IMR-90 (cell line): ENCODE results near the gene SOD2.

Experiments used
- CTCF ChIP-seq: conservative IDR thresholded peaks from 2 replicates; pipeline ENCODE4 v1.5.1; 2012; ENCODE audit warnings: mild to moderate bottlenecking, low read depth, low read length, improper control_type of control experiment
- ELK1 ChIP-seq: fragments of 150-350 bp; IDR thresholded peaks from 2 replicates; pipeline ENCODE4 v1.6.1; 2016; ENCODE audit warnings: low read depth, mild to moderate bottlenecking, low read length, moderate library complexity, borderline replicate concordance
- FOS ChIP-seq: fragments of 150-350 bp; IDR thresholded peaks from 2 replicates; pipeline ENCODE4 v1.6.1; 2016; ENCODE audit warnings: low read depth, low read length
- MXI1 ChIP-seq: IDR thresholded peaks from 2 replicates; pipeline ENCODE4 v1.6.1; 2012; ENCODE audit warnings: low read depth, mild to moderate bottlenecking, low read length, moderate library complexity, borderline replicate concordance
- POLR2A ChIP-seq: IDR thresholded peaks from 2 replicates; pipeline ENCODE4 v1.6.1; 2012; ENCODE audit warnings: mild to moderate bottlenecking, low read depth, low read length
- RCOR1 ChIP-seq: IDR thresholded peaks from 2 replicates; pipeline ENCODE4 v1.6.1; 2012; ENCODE audit warnings: mild to moderate bottlenecking, low read length, improper control_type of control experiment; ENCODE audit not compliant: insufficient replicate concordance
- RFX5 ChIP-seq: IDR thresholded peaks from 2 replicates; pipeline ENCODE4 v1.8.0; 2012; ENCODE audit warnings: low read depth, mild to moderate bottlenecking, low read length, moderate library complexity
- TF ChIP-seq, protein P1 (sequence below): fragments of 150-350 bp; IDR thresholded peaks from 2 replicates; pipeline ENCODE4 v1.6.1; 2017; ENCODE audit warnings: mild to moderate bottlenecking, antibody characterized with exemption, low read length, low read depth

DNA sequence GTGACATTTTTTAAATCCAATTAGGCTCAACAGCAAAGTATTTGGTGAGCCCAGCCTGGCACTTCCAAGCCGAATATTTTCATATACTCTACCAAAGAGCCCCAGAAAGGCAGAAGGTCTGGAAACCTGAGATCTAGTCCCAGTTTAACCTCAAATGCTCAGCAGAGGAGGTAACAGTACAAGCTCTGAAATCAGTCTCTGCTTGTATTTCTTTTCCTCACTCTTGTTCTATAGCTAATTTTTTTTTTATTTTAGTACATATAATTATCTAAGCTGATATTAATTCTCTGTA lies 9.1 kb downstream of the SOD2 start:
- TF ChIP-seq CTCF (no peak), POLR2A (no peak), RCOR1 (no peak), RFX5 (no peak), ELK1 (no peak), MXI1 (no peak), FOS (no peak)
- TF ChIP-seq, protein P1, sequence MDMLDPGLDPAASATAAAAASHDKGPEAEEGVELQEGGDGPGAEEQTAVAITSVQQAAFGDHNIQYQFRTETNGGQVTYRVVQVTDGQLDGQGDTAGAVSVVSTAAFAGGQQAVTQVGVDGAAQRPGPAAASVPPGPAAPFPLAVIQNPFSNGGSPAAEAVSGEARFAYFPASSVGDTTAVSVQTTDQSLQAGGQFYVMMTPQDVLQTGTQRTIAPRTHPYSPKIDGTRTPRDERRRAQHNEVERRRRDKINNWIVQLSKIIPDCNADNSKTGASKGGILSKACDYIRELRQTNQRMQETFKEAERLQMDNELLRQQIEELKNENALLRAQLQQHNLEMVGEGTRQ = no peak
